HS-5 (cell line): ENCODE measurements around the gene CLPTM1.
"Not testable (repeated sequence)": the region's sequence is repeated elsewhere in the genome, so short reads cannot be mapped to it uniquely, and the experiment has no call there.

ENCODE experiments used
- DNase-seq: peaks from one replicate; pipeline ENCODE4 v3.0.0-alpha.2; 2012; ENCODE audit warnings: low read depth

CLPTM1 gene, protein sequence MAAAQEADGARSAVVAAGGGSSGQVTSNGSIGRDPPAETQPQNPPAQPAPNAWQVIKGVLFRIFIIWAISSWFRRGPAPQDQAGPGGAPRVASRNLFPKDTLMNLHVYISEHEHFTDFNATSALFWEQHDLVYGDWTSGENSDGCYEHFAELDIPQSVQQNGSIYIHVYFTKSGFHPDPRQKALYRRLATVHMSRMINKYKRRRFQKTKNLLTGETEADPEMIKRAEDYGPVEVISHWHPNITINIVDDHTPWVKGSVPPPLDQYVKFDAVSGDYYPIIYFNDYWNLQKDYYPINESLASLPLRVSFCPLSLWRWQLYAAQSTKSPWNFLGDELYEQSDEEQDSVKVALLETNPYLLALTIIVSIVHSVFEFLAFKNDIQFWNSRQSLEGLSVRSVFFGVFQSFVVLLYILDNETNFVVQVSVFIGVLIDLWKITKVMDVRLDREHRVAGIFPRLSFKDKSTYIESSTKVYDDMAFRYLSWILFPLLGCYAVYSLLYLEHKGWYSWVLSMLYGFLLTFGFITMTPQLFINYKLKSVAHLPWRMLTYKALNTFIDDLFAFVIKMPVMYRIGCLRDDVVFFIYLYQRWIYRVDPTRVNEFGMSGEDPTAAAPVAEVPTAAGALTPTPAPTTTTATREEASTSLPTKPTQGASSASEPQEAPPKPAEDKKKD

DNA sequence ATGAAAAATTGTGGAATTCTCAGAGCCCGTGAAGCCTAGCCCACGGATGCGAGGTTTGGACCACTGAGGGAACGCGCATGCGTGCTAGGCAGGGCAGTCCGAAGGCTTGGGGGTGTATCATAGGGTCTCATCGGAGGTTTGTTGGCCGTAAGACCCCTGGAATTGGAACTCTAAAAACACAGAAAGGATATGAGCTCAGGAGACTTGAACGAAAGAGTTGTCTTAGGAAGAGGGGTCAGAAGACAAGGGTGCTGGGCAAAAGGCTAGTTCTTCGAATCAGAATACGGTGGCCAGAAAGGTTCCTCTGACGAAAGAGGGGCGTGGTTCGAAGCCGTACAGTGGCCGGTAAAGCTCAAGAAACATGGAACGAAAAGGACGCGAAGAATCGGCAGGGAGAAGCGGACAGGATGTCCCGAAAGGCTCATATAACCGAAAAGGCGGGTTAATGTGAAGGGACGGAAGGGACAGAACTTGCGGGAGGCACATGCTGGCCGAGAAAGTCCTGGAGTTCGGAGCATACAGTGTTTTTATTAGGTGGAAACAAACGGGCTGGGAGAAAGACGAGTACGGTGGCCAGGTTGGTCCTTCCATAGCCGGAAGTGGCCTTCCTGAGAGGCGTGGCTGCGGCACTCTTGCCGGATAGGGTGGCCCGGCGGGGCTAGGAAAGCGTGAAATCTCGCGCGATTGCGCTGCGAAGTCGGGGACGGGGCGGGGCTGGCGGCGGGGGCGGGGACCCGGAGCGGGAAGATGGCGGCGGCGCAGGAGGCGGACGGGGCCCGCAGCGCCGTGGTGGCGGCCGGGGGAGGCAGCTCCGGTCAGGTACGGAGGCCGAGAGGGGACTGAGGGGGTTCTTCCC, at the start of gene CLPTM1:
Gene CLPTM1, plus strand, starts transcription at position 732 of the 856 bp plus-strand sequence. Its CDS starts 16 bp downstream, at position 748.
- peak; percentile 95 for DNase-seq

DNA sequence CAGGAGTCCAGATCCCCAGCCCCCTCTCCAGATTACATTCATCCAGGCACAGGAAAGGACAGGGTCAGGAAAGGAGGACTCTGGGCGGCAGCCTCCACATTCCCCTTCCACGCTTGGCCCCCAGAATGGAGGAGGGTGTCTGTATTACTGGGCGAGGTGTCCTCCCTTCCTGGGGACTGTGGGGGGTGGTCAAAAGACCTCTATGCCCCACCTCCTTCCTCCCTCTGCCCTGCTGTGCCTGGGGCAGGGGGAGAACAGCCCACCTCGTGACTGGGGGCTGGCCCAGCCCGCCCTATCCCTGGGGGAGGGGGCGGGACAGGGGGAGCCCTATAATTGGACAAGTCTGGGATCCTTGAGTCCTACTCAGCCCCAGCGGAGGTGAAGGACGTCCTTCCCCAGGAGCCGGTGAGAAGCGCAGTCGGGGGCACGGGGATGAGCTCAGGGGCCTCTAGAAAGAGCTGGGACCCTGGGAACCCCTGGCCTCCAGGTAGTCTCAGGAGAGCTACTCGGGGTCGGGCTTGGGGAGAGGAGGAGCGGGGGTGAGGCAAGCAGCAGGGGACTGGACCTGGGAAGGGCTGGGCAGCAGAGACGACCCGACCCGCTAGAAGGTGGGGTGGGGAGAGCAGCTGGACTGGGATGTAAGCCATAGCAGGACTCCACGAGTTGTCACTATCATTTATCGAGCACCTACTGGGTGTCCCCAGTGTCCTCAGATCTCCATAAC, 49.6 kb upstream of the CLPTM1 start, which contains the start of gene APOE:
Gene APOE, plus strand, starts transcription at position 360 of the 724 bp plus-strand sequence. CDS start 829 bp downstream, outside the sequence.
- DNase-seq, result no peak

DNA sequence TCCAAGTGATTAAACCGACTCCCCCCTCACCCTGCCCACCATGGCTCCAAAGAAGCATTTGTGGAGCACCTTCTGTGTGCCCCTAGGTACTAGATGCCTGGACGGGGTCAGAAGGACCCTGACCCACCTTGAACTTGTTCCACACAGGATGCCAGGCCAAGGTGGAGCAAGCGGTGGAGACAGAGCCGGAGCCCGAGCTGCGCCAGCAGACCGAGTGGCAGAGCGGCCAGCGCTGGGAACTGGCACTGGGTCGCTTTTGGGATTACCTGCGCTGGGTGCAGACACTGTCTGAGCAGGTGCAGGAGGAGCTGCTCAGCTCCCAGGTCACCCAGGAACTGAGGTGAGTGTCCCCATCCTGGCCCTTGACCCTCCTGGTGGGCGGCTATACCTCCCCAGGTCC, 47.6 kb upstream of the CLPTM1 start:
- DNase-seq, result no peak

DNA sequence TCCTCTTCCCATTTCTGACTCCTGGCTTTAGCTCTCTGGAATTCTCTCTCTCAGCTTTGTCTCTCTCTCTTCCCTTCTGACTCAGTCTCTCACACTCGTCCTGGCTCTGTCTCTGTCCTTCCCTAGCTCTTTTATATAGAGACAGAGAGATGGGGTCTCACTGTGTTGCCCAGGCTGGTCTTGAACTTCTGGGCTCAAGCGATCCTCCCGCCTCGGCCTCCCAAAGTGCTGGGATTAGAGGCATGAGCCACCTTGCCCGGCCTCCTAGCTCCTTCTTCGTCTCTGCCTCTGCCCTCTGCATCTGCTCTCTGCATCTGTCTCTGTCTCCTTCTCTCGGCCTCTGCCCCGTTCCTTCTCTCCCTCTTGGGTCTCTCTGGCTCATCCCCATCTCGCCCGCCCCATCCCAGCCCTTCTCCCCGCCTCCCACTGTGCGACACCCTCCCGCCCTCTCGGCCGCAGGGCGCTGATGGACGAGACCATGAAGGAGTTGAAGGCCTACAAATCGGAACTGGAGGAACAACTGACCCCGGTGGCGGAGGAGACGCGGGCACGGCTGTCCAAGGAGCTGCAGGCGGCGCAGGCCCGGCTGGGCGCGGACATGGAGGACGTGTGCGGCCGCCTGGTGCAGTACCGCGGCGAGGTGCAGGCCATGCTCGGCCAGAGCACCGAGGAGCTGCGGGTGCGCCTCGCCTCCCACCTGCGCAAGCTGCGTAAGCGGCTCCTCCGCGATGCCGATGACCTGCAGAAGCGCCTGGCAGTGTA, 46.9 kb upstream of the CLPTM1 start:
- no peak for DNase-seq

DNA sequence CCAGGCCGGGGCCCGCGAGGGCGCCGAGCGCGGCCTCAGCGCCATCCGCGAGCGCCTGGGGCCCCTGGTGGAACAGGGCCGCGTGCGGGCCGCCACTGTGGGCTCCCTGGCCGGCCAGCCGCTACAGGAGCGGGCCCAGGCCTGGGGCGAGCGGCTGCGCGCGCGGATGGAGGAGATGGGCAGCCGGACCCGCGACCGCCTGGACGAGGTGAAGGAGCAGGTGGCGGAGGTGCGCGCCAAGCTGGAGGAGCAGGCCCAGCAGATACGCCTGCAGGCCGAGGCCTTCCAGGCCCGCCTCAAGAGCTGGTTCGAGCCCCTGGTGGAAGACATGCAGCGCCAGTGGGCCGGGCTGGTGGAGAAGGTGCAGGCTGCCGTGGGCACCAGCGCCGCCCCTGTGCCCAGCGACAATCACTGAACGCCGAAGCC, 46.3 kb upstream of the CLPTM1 start:
- DNase-seq, result no peak

DNA sequence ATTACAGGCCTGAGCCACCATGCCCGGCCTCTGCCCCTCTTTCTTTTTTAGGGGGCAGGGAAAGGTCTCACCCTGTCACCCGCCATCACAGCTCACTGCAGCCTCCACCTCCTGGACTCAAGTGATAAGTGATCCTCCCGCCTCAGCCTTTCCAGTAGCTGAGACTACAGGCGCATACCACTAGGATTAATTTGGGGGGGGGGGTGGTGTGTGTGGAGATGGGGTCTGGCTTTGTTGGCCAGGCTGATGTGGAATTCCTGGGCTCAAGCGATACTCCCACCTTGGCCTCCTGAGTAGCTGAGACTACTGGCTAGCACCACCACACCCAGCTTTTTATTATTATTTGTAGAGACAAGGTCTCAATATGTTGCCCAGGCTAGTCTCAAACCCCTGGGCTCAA, 45.4 kb upstream of the CLPTM1 start:
- DNase-seq, result no peak

DNA sequence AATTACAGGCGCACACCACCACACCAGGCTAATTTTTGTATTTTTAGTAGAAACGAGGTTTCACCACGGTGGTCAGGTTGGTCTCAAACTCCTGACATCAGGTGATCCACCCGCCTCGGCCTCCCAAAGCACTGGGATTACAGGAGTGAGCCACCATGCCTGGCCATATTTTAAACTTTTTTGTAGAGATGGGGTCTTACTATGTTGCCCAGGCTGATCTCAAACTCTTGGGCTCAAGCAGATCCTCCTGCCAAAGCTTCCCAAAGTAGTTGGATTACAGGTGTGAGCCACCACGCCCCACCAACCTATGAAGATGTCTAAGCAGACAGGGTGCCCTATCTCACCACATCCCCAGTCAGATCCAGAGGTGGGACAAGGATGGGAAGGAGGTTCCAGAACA, 43.3 kb upstream of the CLPTM1 start:
- DNase-seq, result not testable (repeated sequence)

DNA sequence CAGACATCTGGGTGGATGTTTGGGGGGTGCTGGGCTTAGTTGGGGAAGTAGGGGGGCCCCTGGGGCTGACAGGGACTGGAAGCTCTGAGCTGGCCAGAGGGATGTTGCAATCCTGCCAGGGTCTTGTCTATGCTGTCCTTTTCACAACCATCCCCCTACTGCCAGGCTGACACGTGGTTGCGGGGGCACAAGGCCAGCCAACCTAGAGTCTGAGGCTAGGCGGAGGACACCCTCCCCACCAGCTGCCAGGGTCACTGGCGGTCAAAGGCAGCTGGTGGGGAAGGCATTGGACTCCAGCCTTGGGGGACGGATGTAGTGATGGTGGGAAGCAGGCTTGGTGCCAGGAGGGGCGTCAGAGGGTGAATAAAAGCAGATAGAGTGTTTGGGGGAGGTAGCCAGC, 42.3 kb upstream of the CLPTM1 start:
- DNase-seq, result no peak

DNA sequence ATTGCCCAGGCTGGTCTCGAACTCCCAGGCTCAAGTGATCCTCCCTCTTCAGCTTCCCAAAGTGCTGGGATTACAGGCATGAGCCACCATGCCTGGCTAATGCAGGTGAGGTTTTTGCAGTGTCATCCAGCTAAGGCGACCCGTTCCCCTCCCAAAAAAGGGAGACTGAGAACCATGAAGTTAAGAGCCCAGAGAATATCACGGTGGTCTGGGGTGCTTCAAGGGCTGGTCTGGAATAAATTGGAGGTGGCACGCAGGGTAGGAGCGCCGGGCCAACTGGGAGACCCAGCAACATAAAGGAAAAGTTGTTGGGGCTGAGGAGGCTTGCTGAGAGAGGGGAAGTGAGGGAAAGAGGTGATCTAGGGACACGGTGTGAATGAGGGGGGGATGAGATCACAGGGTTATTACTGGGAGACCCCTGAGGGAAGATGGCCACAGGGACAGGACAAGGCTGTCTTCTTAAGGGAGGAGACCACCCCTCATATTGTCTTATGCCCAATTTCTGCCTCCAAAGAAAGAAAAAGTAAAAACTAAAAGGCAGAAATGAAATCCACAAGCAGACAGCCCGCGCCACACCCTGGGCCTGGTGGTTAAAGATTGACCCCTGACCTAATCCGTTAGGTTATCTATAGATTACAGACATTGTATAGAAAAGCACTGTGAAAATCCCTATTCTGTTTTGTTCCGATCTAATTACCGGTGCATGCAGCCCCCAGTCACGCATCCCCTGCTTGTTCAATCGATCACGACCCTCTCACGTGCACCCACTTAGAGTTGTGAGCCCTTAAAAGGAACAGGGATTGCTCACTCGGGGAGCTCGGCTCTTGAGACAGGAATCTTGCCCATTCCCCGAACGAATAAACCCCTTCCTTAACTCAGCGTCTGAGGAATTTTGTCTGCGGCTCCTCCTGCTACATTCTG, 41.4 kb upstream of the CLPTM1 start:
- not testable (repeated sequence) for DNase-seq

DNA sequence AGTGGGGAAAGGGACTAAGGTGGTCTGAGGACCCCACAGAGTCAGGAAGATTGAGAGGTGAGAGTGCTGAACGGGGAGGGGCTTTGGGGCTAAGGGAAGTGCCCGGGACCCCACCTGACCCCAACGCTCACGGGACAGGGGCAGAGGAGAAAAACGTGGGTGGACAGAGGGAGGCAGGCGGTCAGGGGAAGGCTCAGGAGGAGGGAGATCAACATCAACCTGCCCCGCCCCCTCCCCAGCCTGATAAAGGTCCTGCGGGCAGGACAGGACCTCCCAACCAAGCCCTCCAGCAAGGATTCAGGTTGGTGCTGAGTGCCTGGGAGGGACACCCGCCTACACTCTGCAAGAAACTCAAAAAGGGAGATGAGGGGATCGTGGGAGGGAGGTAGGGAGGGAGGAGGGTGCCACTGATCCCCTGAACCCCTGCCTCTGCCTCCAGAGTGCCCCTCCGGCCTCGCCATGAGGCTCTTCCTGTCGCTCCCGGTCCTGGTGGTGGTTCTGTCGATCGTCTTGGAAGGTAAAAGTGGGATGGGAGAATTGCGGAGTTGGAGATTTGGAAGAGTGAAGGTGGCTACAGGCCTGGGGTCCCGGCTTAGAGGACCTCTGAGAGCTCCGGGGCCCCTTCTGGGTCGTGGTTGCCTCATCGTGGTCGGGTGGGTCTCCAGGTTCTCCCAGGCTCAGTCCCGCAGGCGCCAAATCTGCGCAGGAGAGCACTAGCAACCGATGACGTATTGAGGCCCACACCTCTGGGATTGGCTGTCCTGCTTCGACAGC, 40.6 kb upstream of the CLPTM1 start, which contains the start of gene APOC1:
Gene APOC1, plus strand, starts transcription at position 176 of the 774 bp plus-strand sequence. Its CDS starts 284 bp downstream, at position 460.
- DNase-seq, result peak; percentile 52

DNA sequence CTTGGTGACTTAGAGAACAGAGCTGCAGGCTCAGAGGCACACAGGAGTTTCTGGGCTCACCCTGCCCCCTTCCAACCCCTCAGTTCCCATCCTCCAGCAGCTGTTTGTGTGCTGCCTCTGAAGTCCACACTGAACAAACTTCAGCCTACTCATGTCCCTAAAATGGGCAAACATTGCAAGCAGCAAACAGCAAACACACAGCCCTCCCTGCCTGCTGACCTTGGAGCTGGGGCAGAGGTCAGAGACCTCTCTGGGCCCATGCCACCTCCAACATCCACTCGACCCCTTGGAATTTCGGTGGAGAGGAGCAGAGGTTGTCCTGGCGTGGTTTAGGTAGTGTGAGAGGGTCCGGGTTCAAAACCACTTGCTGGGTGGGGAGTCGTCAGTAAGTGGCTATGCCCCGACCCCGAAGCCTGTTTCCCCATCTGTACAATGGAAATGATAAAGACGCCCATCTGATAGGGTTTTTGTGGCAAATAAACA, 30.9 kb upstream of the CLPTM1 start:
- no peak for DNase-seq

DNA sequence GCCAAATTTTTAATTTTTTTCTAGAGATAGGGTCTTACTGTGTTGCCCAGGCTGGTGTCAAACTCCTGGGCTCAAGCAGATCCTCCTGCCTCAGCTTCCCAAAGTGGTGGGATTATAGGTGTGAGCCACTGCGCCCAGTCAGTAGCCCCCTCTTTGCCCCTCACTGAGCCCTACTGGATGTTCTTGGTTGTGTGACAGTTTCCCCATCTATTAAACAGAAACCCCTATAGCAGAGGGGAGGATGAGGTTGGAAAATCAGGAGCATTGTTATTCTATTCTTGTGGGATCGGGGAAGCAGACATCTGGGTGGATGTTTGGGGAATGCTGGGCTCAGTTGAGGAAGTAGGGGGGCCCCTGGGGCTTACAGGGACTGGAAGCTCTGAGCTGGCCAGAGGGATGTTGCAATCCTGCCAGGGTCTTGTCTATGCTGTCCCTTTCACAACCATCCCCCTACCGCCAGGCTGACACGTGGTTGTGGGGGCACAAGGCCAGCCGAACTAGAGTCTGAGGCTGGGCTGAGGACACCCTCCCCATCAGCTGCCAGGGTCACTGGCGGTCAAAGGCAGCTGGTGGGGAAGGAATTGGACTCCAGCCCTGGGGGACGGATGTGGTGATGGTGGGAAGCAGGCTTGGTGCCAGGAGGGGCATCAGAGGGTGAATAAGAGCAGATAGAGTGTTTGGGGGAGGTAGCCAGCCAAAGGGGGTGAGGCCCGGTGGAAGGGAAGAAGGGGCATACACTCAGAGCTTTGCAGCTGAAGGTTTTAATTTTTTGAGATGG, 29.9 kb upstream of the CLPTM1 start:
- DNase-seq, result no peak

DNA sequence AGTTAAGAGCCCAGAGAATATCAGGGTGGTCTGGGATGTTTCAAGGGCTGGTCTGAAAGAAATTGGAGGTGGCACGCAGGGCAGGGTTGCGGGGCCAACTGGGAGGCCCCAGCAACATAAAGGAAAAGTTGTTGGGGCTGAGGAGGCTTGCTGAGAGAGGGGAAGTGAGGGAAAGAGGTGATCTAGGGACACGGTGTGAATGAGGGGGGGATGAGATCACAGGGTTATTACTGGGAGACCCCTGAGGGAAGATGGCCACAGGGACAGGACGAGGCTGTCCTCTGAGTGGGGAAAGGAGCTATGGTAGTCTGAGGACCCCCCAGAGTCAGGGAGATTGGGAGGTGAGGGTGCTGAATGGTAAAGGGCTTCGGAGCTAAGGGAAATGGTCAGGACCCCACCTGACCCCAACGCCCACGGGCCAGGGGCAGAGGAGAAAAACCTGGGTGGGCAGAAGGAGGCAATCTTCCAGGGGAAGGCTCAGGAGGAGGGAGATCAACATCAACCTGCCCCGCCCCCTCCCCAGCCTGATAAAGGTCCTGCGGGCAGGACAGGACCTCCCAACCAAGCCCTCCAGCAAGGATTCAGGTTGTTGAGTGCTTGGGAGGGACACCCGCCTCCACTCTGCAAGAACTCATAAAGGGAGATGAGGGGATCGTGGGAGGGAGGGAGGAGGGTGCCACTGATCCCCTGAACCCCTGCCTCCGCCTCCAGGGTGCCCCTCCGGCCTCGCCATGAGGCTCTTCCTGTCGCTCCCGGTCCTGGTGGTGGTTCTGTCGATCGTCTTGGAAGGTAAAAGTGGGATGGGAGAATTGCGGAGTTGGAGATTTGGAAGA, 28.7 kb upstream of the CLPTM1 start:
- not testable (repeated sequence) for DNase-seq

DNA sequence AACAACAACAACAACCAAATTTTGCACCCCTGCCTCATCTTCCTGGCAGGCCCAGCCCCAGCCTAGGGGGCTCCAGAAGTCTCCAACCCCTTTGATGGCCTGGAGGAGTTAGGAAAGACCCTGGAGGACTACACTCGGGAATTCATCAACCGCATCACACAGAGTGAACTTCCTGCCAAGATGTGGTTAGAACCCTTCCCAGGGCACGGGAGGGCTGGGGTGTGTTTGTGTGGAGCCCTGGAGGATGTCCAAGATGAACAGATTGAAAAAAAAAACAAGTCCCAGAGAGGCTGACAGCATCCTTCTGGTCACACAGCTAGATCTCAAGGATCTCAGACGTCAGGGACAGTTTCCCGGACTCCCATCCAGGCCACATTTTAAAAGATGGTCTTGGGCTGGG, 27.4 kb upstream of the CLPTM1 start:
- DNase-seq, result no peak

DNA sequence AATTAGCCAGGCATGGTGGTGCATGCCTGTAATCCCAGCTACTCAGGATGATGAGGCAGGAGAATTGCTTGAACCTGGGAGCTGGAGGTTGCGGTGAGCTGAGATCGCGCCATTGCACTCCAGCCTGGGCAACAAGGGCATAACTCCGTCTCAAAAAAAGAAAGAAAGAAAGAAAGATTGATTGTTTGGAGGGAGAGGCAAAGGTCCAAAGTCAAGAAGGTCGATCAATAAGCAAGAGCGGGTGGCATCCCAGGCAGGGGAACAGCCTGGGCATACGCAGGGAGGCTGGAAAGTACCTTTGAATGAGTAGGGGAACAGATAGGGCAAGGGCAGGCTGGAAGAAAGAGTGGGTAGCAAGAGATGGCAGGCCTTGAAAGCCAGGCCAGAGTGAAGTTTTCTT, 25.1 kb upstream of the CLPTM1 start:
- DNase-seq, result no peak

DNA sequence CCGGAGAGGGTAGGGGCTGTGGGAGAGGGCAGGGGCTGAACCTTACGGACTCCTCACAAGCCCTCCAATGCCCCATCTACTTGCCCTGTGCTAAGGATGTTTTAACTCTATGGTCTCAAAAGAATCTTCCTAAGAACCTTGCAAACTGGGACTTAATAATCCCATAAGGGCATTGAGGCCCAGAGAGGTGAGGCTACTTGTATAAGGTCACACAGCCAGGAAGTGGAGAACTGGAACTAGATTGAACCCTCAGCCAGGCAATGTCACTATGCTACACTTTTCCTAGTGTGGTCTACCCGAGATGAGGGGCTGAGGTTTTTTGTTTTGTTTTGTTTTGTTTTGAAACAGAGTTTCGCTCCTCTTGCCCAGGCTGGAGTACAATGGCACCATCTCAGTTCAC, 23.6 kb upstream of the CLPTM1 start:
- DNase-seq, result no peak

DNA sequence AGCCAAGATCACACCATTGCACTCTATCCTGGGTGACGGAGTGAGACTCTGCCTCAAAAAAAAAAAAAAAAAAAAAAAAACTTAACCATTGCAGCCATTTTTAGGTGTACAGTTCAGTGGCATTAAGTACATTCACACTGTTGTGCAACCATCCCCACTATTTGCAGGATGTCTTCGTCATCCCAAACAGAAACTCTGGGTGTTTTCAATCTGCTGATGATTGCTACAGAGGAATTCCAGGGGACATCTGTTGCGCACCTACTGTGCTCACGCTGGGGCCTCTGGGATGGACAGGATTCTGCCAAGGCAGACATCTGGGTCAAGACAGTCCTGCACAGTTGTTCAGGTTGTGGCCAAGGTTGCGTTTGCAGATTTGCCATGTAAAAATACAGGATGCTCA, 15.5 kb upstream of the CLPTM1 start:
- no peak for DNase-seq
